T-helper 17 cell (primary cell): ENCODE measurements around the gene PDIA6. TPM values are rescaled to one million over a fixed set of nuclear protein-coding genes. Genes with fewer than 3 reads are reported as not detected.
"Not testable (repeated sequence)": the region's sequence is repeated elsewhere in the genome, so short reads cannot be mapped to it uniquely, and the experiment has no call there.

Experiments used
- ATAC-seq: fragments of 150-1000 bp; cut with Tn5 transposase; 2 replicates; pipeline ENCODE4 v1.10.0; 2021; ENCODE audit warnings: mild to moderate bottlenecking, moderate library complexity
- DNase-seq, 3 donors: peaks; one replicate each; pipeline versions ENCODE4 v3.0.0 to v3.0.0-alpha.2; 2020 to 2021
- H3K9me3 ChIP-seq: one replicate; pipeline ENCODE4 v1.7.0; 2013; ENCODE audit warnings: low read length, mild to moderate bottlenecking; ENCODE audit not compliant: control insufficient read depth, poor library complexity, severe bottlenecking
- H3K27ac Mint-ChIP-seq: one replicate; pipeline ENCODE4 v1.8.0; 2022; ENCODE audit warnings: mild to moderate bottlenecking, moderate library complexity, mixed read lengths
- H3K27me3 Mint-ChIP-seq: one replicate; pipeline ENCODE4 v1.8.0; 2022; ENCODE audit warnings: mixed read lengths
- H3K36me3 Mint-ChIP-seq: one replicate; pipeline ENCODE4 v1.8.0; 2022; ENCODE audit warnings: low read depth, mixed read lengths
- H3K4me1 Mint-ChIP-seq: one replicate; pipeline ENCODE4 v1.8.0; 2022; ENCODE audit warnings: mild to moderate bottlenecking, mixed read lengths
- H3K4me3 Mint-ChIP-seq: one replicate; pipeline ENCODE4 v1.8.0; 2022; ENCODE audit warnings: mild to moderate bottlenecking, moderate library complexity, mixed read lengths
- total RNA-seq, 4 donors: library from RNA in 2 of 4; stranded (reverse) in 2 of 4; gene quantifications; one replicate each; pipeline ENCODE4 v1.2.3 and lab custom pipeline; 2022 to 2026

PDIA6 gene
- total RNA-seq, 2 donors from 2014 or later: 53.3 to 57.4 TPM

- H3K27me3 Mint-ChIP-seq: peaks cover 56% of the 10 kb centered on the region
- H3K4me1 Mint-ChIP-seq: peaks cover 6% of the 10 kb centered on the region
- no peak for ATAC-seq
- DNase-seq: no peak
- peaks cover 4% of the 10 kb centered on the region for H3K36me3 Mint-ChIP-seq
- H3K9me3 ChIP-seq: no peaks in the 10 kb centered on the region
- no peak overlapping the region for H3K4me3 Mint-ChIP-seq
- no peak overlapping the region for H3K27ac Mint-ChIP-seq
Measured at GRCh38 chr2:10829299-10829698, 16.7 kb upstream of the PDIA6 start.

GRCh38 chr2:10828346-10828745, 15.8 kb upstream of the PDIA6 start:
- Mint-ChIP-seq H3K4me1 (peaks cover 6% of the 10 kb centered on the region), H3K27ac (no peak overlapping the region), H3K27me3 (peaks cover 62% of the 10 kb centered on the region), H3K36me3 (peaks cover 4% of the 10 kb centered on the region), H3K4me3 (no peak overlapping the region)
- no peaks in the 10 kb centered on the region for H3K9me3 ChIP-seq
- ATAC-seq: no peak
- no peak for DNase-seq

GRCh38 chr2:10826625-10827024, 14.0 kb upstream of the PDIA6 start:
- ATAC-seq: no peak
- H3K27me3 Mint-ChIP-seq: peaks cover 59% of the 10 kb centered on the region
- H3K27ac Mint-ChIP-seq: no peak overlapping the region
- H3K9me3 ChIP-seq: no peaks in the 10 kb centered on the region
- peaks cover 2% of the 10 kb centered on the region for H3K4me1 Mint-ChIP-seq
- peaks cover 4% of the 10 kb centered on the region for H3K36me3 Mint-ChIP-seq
- no peak overlapping the region for H3K4me3 Mint-ChIP-seq
- DNase-seq: no peak

- no peaks in the 10 kb centered on the region for H3K9me3 ChIP-seq
- DNase-seq (no peak), ATAC-seq (no peak)
- Mint-ChIP-seq H3K27ac (no peak overlapping the region), H3K27me3 (peaks cover 57% of the 10 kb centered on the region), H3K4me3 (no peak overlapping the region), H3K36me3 (peaks cover 4% of the 10 kb centered on the region), H3K4me1 (peaks cover 2% of the 10 kb centered on the region)
Measured at GRCh38 chr2:10826026-10826425, 13.4 kb upstream of the PDIA6 start.

- peaks cover 2% of the 10 kb centered on the region for H3K4me1 Mint-ChIP-seq
- no peak for DNase-seq
- H3K27me3 Mint-ChIP-seq: peaks cover 58% of the 10 kb centered on the region
- no peak overlapping the region for H3K4me3 Mint-ChIP-seq
- H3K36me3 Mint-ChIP-seq: peaks cover 8% of the 10 kb centered on the region
- H3K9me3 ChIP-seq: no peaks in the 10 kb centered on the region
- no peak for ATAC-seq
- no peak overlapping the region for H3K27ac Mint-ChIP-seq
Measured at GRCh38 chr2:10824191-10824590, 11.6 kb upstream of the PDIA6 start.

GRCh38 chr2:10820978-10821695, 8.6 kb upstream of the PDIA6 start:
- Mint-ChIP-seq H3K4me3 (no peak overlapping the region), H3K27me3 (peaks cover 64% of the 10 kb centered on the region), H3K36me3 (peaks cover 8% of the 10 kb centered on the region), H3K27ac (no peak overlapping the region), H3K4me1 (peaks cover 4% of the 10 kb centered on the region)
- no peak for DNase-seq
- ATAC-seq: no peak
- no peaks in the 10 kb centered on the region for H3K9me3 ChIP-seq

- DNase-seq: no peak
- H3K4me3 Mint-ChIP-seq: no peak overlapping the region
- peaks cover 8% of the 10 kb centered on the region for H3K36me3 Mint-ChIP-seq
- H3K27ac Mint-ChIP-seq: no peak overlapping the region
- H3K9me3 ChIP-seq: no peaks in the 10 kb centered on the region
- H3K27me3 Mint-ChIP-seq: peaks cover 59% of the 10 kb centered on the region
- no peak for ATAC-seq
- H3K4me1 Mint-ChIP-seq: peaks cover 2% of the 10 kb centered on the region
Measured at GRCh38 chr2:10820562-10820961, 8.0 kb upstream of the PDIA6 start.

- Mint-ChIP-seq H3K36me3 (peaks cover 6% of the 10 kb centered on the region), H3K27me3 (peaks cover 51% of the 10 kb centered on the region)
Measured at GRCh38 chr2:10819714-10820314, 7.2 kb upstream of the PDIA6 start.

GRCh38 chr2:10818984-10819383, 6.4 kb upstream of the PDIA6 start:
- Mint-ChIP-seq H3K4me1 (peaks cover 4% of the 10 kb centered on the region), H3K27me3 (peaks cover 43% of the 10 kb centered on the region), H3K36me3 (peaks cover 4% of the 10 kb centered on the region), H3K27ac (peak overlapping the region; percentile 29), H3K4me3 (no peak overlapping the region)
- no peak for DNase-seq
- no peak for ATAC-seq
- no peaks in the 10 kb centered on the region for H3K9me3 ChIP-seq

More at GRCh38 chr2:10819714-10820314, 7.2 kb upstream of the PDIA6 start:
- DNase-seq (no peak), ATAC-seq (no peak)
- Mint-ChIP-seq H3K4me3 (no peak overlapping the region), H3K27ac (no peak overlapping the region), H3K4me1 (peaks cover 2% of the 10 kb centered on the region)
- H3K9me3 ChIP-seq: no peaks in the 10 kb centered on the region

- not testable (repeated sequence) for H3K9me3 ChIP-seq, ATAC-seq, H3K4me1 Mint-ChIP-seq, DNase-seq, H3K4me3 Mint-ChIP-seq, H3K36me3 Mint-ChIP-seq
- Mint-ChIP-seq H3K27me3 (peaks cover 40% of the 10 kb centered on the region), H3K27ac (peak overlapping the region; percentile 29)
Measured at GRCh38 chr2:10818305-10818704, 5.7 kb upstream of the PDIA6 start.

GRCh38 chr2:10817413-10817812, 4.8 kb upstream of the PDIA6 start:
- DNase-seq (no peak), ATAC-seq (no peak)
- H3K9me3 ChIP-seq: no peaks in the 10 kb centered on the region
- Mint-ChIP-seq H3K27me3 (peaks cover 36% of the 10 kb centered on the region), H3K27ac (peak overlapping the region; percentile 39), H3K4me3 (no peak overlapping the region), H3K4me1 (peaks cover 4% of the 10 kb centered on the region), H3K36me3 (peaks cover 4% of the 10 kb centered on the region)

GRCh38 chr2:10814571-10815331, 2.2 kb upstream of the PDIA6 start:
- Mint-ChIP-seq H3K4me3 (no peak overlapping the region), H3K4me1 (peaks cover 20% of the 10 kb centered on the region), H3K27ac (peak overlapping the region; percentile 54), H3K27me3 (peaks cover 19% of the 10 kb centered on the region), H3K36me3 (no peaks in the 10 kb centered on the region)
- ATAC-seq (no peak), DNase-seq (no peak)
- H3K9me3 ChIP-seq: no peaks in the 10 kb centered on the region

GRCh38 chr2:10814142-10814541, 1.6 kb upstream of the PDIA6 start:
- ATAC-seq: no peak
- peaks cover 15% of the 10 kb centered on the region for H3K27me3 Mint-ChIP-seq
- H3K36me3 Mint-ChIP-seq: no peaks in the 10 kb centered on the region
- peak overlapping the region; percentile 54 for H3K27ac Mint-ChIP-seq
- H3K4me3 Mint-ChIP-seq: no peak overlapping the region
- H3K4me1 Mint-ChIP-seq: peaks cover 22% of the 10 kb centered on the region
- no peak for DNase-seq
- H3K9me3 ChIP-seq: no peaks in the 10 kb centered on the region
